GM21723 (cell line): ENCODE data around the gene ATP7B.
"Not testable (repeated sequence)": the region's sequence is repeated elsewhere in the genome, so short reads cannot be mapped to it uniquely, and the experiment has no call there.

Experiments
- ATAC-seq: cut with Tn5 transposase; IDR thresholded peaks from one replicate; pipeline ENCODE4 v1.9.1; 2021; ENCODE audit warnings: mild to moderate bottlenecking, moderate library complexity; ENCODE audit not compliant: unreplicated experiment

ATP7B gene

DNA sequence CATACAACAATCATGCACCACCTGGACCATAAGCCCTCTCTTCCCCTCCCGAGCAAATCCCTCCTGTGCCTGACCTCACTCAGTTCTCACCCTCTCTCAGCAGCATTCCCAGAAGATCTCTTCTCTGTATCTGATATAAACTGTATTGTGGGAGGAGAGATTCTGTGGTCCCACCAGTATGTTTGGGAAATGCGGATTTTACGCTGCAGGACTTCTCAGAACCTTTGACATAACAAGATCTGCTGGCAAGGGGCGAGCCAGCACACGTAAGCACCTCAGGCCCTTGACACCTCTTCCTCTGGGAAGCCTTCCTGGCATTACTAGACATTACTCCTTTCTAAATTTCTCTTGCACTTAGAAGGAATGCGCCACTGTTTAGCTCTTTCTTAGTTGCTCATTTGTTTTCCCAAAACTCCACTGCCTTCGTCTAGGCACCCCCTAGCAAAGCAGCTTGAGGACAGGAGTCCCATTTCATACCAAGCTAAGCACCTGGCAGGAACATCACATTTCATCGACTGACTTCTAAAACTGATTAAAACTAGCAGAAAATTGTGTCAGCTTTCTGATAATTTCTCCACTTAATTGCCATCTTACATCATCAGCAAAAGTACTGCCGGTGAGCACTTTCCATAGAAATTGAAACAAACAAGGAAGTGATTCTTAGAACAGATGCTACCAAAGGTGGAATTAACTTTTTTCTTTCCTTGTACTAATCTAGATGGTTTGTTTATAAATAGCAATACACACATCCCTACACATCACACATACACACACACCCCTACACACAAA is 86.3 kb downstream of the ATP7B start:
- ATAC-seq: no peak

DNA sequence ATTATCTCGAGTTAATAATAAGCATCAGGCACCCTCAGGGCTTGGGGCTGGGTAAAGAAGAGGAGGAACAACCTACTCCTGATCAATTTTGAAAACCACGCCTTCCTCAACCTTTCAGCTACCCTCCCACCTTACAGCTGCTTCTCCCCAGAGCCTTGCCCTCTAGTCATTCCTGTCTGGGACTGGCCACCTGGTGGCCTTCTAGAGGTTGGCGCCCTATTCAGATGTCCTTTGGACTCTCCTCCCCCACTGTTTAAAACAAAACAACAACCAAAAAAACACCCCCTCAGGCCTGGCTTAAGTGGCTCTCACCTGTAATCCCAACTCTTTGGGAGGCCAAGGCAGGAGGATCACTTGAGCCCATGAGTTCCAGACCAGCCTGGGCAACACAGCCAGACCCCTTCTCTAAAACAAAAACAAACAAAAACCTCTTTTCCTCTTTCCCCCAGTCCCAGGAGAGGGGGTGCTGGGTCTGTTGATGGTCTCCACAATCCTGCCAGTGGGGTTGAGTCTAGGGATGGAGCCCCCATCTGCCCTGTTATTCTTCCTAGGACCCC is 87.2 kb downstream of the ATP7B start:
- no peak for ATAC-seq

DNA sequence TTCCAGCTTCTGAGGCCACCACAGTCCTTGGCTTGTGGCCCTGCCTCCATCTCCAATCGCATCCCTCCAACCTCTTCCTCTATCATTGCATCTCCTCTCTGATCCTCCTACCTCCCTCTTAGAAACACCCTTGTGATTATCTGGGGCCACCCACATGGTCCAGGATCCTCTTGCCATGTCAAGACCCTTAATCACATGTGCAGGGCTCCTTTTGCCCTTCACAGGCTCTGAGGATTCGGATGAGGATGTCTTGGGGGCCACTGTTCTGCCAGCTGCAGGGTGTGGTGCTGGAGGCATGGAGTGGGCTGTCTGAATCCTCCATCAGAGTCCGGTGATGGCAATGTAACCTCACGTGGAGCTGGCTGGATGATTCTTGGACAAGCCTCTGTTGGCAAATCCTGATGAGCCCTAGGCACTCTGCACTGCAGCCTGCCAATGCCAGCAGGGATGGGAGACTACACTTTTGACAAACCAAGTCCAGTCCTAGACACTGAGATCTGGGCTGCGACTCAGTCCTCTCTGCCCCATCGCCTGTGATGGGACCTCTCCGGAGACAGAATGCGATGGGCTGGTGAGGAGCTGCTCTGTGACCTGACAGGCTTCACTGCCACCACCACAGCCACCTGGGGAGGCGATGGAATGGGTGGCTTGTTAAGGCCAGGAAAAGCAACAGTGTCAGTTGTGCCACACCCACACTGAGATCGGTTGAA is 88.3 kb downstream of the ATP7B start:
- no peak for ATAC-seq

DNA sequence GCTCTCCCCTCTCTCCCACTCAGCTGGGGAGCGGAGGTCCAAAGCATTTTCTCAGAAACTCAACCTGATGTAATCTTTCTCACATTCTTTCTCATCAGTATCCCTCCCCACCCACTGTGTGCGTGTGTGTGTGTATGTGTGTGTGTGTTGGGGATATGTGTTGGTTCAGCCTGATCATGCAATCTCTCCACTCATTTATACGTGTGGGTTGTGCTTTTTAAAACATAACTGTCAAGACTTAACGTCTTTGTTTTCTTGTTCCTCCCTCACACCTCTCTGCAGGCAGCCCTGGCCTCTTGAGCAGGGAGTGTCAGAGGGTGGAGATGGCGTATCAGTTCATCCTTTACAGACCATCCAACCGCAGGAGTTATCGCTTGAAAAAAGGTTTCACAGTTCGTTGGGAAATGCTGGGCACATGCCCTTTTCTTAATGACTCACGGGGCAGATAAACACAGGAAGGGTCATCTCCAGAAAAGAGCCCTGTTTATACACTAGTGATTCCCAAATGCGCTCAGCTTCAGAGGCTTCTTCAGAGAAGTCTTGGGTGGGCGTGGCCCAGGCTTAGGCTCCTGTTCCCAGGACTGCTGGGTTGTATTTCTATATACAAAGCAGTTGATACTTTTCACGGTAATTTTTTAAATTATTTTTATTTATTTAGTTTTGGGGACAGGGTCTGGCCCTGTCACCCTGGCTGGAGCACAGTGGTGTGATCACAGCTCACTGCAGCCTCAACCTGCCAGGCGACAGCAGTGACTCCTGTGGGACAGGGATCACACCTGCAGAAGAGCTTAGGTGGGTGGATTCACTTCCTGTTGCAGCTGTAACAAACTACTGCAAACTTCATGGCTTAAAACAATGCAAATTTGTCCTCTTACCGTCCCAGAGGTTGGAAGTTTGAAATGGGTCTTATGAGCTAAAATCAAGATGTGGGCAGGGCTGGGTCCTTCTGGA is 89.2 kb downstream of the ATP7B start:
- no peak for ATAC-seq

DNA sequence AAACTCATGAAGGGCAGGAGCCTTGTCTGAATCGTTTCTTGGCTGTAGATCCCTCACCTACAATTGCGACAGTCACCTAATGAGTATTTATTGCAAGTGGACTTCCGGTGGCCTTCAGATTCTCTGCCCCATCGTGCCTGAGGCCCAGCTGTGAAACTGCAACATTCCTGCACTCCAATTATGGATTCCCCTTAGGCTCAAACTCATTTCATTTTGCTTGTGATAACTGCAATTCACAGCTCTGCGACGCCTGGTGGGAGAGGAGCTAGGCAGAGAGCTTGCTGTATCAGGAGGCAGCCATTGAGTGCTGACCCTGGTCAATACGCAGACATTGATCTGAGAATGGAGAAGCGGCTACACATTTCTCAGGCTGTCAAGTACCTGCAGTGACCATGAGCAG is 90.5 kb downstream of the ATP7B start:
- ATAC-seq: no peak

DNA sequence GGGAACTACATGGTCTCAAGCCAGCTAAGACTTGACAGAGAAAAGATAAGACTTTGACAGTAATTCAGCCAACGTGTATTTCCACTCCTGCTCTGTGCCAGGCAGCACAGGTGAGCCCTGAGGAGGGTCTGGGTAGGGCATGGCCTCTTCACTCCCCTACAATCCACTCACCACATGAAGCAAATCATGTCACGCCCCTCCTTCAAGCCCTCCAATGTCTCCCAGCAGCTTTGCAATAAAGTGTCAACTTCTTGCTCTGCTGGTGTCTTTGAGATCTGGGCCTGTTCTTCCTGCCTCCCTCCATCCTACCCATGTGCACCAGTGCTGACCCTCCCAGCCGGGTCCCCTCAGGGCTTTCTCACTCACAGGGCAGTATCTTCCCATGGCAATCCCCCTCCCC is 91.0 kb downstream of the ATP7B start:
- ATAC-seq: no peak

DNA sequence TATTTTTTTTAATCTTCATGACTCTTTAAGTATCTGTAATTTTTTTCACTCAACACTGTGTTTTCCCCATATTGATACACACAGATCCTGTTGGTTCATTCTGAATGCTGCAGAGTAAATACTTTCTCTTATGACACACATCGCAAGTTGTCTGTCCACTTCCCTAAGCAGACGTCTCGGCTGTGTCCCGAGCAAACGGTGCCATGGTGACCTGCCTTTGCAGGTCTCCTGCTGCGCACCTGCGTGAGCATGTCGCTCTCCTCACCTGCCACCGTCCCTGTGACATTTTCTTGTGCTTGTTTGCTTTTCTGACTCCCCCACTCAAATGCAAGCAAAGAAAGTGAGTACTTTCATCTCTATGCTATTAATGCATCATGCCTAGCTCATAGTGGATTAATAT is 91.7 kb downstream of the ATP7B start:
- no peak for ATAC-seq

DNA sequence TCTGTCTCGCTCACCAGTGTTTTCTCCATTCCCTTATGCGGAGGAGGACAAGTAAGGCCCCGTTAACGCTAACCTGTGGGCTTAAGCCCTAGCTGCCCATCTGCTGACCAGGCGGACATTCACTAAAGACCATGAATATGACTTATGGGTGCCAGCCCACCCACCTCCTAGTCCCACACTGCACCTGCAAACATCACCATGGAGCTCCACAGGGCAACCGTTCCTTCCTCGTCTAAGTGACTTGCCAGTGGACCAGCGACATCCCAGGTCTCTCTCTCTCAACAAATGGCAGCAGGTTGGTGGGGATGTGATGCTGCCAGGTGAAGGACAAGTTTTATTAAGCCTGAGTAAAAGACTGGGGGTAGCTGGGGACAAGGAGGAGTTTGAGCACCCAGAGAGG is 94.3 kb downstream of the ATP7B start:
- no peak for ATAC-seq

DNA sequence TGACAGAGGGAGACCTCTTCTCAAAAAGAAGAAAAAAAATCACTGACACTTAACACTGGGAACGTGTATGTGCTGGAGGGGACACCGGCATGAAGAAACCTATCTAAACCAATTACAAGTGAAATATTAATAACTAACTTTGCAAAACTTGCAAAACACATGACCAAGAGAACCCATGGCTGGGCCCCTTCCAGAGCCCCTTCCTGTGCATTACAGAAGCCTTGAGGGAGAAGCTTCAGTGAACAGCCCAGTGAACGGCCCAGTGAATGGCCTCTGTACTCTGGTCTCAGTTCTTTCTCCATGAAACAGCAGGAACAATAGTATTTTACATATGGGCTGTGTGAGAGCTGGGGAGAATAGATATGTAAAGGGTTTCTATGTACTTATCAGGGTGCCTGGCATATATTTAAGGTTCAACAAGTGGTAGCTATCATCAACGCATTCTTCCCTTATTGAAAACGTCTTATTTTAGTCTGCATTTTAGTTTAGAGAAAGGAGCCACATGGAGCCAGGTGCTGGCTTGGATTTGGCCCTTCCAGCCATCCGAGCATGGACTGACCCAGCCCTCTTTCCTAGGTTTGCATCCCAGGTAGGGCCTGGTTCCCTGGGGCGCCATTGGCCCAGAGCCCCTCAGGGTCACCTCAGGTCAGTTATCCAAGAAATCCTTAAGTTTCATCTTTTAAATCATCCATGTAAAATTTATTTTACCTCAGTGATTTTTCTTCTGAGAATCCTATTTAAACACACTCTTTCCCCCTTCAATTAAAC is 95.0 kb downstream of the ATP7B start:
- ATAC-seq: no peak

DNA sequence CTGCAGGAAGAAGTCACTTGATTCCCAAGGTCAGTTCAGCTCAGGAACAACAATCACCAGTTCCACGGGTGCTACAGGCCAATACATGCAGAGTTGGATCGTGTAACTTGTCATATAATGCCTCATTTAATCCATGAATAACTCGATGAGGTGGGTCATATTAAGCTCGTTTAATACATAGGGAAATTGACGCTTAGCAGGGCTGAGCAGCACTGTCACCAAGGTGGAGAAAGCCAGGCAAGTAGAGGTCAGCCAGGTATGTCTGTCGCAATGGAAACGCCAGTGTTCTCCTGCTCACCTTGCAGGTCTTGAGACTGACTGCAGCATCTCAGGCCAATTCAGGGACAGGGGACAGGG is 97.1 kb downstream of the ATP7B start:
- no peak for ATAC-seq

DNA sequence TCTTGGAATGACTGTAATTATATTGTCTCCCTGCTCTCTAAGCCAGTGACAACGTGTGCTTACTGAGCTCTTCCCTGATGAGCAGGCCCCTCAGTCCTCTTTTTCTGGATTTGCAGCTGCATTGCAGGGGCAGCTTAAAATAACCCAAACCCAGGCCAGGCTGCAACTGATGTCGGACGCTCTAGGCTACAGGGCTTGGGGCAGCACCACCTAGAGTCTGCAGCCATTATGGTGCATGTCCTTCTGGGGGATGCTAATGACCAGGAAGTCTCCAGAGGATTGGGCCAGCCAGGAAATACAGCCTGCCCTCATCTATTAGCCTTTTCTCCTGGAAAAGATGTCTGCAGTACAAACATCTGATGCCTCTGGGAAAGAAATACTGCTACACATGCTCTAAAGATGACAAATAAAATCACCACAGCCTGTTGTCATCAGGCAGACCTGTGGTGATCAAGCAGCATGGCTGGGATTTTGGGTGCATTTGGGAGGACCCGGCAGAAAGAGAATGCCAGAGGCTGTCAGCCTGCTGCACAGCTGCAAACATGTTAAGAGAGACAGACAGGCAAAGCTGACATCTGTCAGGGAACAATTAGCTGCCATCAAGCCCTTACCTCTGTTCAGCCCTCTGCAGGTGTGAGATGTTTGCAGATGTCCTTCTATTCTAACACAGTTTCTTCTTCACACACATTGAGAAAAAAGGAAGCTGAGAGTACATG is 97.7 kb downstream of the ATP7B start:
- no peak for ATAC-seq

DNA sequence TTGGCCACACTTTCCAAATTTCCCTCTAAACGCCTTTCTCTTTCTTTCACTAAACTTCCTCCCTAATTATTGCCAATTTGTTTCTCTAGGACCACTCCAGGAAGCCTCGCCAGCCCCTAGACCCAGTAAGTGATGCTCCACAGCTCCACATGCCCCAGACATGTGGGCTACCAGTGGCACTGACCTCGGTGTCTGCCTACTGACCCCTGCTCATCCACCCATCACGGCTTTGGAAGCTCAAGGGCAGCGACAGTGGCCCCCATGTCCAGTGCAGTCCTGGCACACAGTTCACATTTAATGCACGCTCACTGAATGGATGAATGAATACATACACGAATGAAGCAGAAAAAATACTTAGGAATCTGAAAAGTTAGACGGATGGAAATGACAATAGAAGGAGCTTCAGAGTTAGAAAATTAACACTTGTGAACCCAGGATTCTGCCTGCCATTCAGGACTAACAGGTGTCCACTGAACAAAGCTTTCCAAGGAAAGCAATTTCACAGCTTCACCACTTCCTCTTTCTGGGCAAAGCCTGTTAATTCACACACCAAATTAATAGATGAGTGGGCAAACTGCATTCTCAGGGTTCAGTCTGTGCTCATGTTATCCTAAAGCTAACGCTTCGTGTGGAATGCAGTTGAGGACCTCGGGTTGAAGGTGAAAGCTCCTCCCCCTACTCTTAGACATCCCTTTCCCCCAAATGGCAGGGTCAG is 98.6 kb downstream of the ATP7B start:
- no peak for ATAC-seq

DNA sequence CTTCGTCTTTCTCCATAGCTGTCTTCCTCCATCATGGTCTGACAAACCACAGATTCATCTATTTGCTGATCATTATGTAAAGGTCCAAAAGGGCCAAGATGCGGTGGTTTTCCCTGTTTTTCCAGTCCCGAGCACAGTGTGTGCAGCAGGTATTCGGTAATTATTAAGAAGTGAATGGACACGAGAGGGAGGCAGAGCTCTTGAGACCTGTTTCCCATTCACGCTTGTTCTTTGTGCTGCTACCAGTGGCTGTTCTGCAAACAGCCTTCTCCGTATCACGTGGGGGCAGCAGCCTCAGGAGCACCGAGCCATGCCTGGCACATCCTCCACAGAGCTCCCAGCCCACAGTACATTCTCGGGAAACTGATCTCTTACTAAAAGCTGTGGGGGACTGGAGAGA is 99.2 kb downstream of the ATP7B start:
- no peak for ATAC-seq

DNA sequence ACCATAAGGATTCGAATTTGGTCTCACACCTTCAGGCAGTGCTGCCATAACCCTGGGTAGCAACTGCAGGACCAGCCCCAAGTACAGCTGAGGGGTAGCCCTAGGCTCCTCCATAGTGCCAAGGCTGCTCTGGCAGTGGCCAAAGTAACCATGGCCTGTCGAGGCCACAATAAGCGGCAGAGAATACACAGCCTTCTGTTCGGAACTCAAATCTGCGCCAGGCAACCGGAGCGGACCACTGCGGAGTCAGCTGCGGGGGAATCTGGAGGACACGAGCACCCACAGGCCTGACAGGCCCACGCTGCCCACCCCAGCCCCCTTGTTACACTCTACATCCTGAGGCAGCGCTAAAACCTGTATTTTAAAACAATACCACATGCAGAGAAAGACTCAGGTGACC is 100.7 kb downstream of the ATP7B start:
- no peak for ATAC-seq

DNA sequence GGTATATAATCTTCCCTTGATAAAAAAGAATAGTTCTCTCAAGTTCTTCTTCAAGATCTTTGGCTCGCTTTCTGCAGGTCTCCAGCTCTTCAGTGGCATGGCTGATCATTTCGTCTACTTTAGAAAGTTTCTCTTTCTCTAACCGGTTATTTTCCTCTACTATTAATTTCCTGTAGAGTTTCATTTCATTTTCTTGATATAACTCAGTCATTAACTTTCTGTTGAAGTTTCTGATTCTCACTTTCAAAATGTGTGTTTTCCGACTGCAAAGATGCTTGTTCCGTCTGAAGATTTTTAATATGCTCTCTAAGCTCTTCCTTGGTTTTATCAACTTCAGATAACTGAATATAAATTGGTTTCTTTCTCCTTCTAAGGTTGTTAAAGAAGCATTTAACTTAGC is 102.0 kb downstream of the ATP7B start:
- not testable (repeated sequence) for ATAC-seq

DNA sequence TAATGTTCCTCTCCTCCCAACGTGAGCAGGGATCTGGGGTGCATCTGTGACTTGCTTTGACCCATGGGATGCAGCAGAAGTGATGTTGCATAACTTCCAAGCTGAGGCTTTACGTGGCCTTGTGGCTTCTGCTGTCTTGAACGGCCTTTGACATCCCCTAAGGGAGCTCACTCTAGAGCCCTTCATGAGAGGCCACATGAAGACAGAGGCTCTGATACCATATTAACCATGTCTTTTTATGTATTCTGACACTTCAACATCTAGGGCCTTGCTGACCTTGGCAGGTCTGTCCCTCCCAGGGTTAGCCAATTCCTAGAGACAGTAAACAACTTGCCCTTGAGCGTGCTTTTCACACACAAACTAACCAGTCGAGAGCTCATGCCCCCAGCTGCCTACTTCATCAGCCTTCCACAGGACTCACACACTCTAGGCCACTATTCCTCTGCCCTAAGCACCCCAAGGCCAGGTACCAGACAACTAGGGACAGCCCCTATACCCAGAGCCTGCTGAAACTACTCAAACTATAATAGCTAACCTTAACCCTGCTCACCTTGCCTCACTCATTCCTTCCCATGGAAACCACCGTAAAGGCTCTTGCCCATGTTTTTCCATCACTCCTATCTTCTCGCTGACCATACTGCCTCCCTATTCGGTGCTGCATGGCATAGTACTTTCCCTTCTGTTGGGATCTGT is 104.1 kb downstream of the ATP7B start:
- no peak for ATAC-seq

DNA sequence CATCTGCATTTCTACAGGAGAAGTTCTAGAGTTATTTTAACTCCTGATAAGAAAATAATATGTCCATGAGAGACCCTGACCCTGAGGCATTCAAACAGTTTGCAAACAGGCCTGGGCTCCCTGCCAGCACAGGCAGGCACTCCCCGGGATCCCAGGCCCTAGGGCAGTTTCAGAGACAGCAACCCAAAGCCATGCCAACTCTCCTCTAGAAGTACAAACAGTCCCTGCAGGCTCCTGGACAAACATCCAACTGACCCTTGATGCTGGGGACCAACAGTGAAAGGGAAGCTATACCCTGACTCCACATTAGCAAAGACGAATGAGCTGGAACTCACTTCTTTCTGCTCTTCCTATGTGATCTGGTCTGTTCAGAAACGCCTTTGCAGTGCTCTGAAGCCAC is 104.7 kb downstream of the ATP7B start:
- no peak for ATAC-seq

DNA sequence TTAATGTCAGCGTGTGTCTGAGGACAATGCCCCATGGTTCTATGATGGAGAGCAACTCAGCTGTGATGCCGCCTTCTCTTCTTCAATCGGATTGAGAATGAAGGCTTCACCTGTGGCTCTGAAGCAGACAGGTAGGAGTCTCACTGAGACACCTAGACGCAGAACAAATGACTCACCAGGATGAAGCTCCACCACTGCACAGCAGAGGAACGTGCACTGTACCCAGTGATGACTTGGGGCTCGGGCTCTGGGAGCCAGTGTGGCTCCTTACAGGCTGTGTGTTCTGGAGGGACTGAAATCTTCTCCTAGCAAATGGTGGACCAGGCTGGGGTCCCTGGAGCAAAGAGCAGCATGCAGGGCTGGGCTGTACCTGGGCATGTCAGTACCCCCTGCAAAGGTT is 105.5 kb downstream of the ATP7B start:
- no peak for ATAC-seq

DNA sequence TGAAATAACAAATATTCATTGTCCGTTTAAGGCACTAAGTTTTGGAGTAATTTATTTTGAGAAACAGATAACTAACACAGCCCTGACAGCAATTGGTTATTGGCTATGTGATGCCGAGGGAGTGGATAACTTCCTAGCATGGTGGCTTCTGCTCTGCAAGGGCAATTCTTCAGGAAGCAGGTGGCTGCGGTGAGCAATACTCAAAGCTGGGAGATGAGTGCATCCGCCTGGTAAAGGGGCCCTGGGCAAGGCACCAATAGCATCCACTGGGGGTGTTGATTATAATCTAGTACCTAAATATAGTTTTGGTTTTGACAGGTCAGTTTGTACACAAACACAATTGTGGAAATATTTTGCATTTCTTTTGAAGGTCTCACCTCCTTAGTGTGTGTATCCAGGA is 108.5 kb downstream of the ATP7B start:
- no peak for ATAC-seq
